CD4-positive, alpha-beta memory T cell (primary cell): Measurements from ENCODE around the gene HBZ. TPM values are rescaled to one million over a fixed set of nuclear protein-coding genes. Genes with fewer than 3 reads are reported as not detected.
"Not testable (repeated sequence)": the region's sequence is repeated elsewhere in the genome, so short reads cannot be mapped to it uniquely, and the experiment has no call there.

Experiments
- CTCF ChIA-PET: fragments of 350-600 bp; sonication (Branson Sonifier 250); formaldehyde crosslinking; loops from one replicate; lab custom pipeline; 2021; ENCODE audit warnings: inconsistent platforms; ENCODE audit not compliant: partially characterized antibody; lab: Charles Lee
- POLR2A ChIA-PET: fragments of 350-600 bp; sonication (Branson Sonifier 250); formaldehyde crosslinking; loops from one replicate; lab custom pipeline; 2021; ENCODE audit not compliant: partially characterized antibody; lab: Charles Lee
- DNase-seq, 5 donors: peaks; one replicate each; pipeline versions ENCODE4 v3.0.0 to v3.0.0-alpha.2; 2020 to 2022; ENCODE audit warnings: mixed read lengths in 1 of 5
- H3K27ac ChIP-seq: one replicate; pipeline ENCODE4 v1.7.0; 2013; ENCODE audit warnings: low read depth, low read length
- H3K27me3 ChIP-seq: 2 replicates; pipeline ENCODE4 v1.7.0; 2013; ENCODE audit warnings: mild to moderate bottlenecking, low read length, moderate library complexity; ENCODE audit not compliant: insufficient read depth
- H3K36me3 ChIP-seq: 2 replicates; pipeline ENCODE4 v1.7.0; 2013; ENCODE audit warnings: mild to moderate bottlenecking, low read length, moderate library complexity; ENCODE audit not compliant: insufficient read depth
- H3K4me1 ChIP-seq: 2 replicates; pipeline ENCODE4 v1.7.0; 2013; ENCODE audit warnings: mild to moderate bottlenecking, low read length, moderate library complexity; ENCODE audit not compliant: insufficient read depth
- H3K4me3 ChIP-seq, 2 donors: one replicate each; pipeline ENCODE4 v1.7.0; 2013; ENCODE audit warnings: low read length in 2 of 2, mild to moderate bottlenecking in 1 of 2
- H3K9me3 ChIP-seq, 2 donors: one replicate each; pipeline ENCODE4 v1.7.0; 2013; ENCODE audit warnings: low read length in 2 of 2, control low read depth in 1 of 2; ENCODE audit not compliant: control insufficient read depth in 1 of 2
- H3K27ac Mint-ChIP-seq, 7 donors: one replicate each; pipeline ENCODE4 v1.8.0; 2020 to 2021; ENCODE audit warnings: mixed read lengths in 7 of 7, mild to moderate bottlenecking in 6 of 7, inconsistent platforms in 3 of 7, moderate library complexity in 3 of 7
- H3K27me3 Mint-ChIP-seq, 2 donors: one replicate each; pipeline ENCODE4 v1.8.0; 2020 to 2021; ENCODE audit warnings: mixed read lengths in 2 of 2
- H3K36me3 Mint-ChIP-seq, 2 donors: one replicate each; pipeline ENCODE4 v1.8.0; 2020 to 2021; ENCODE audit warnings: mixed read lengths in 2 of 2, inconsistent platforms in 1 of 2, mild to moderate bottlenecking in 1 of 2
- H3K4me1 Mint-ChIP-seq, 4 donors: one replicate each; pipeline ENCODE4 v1.8.0; 2020 to 2021; ENCODE audit warnings: mixed read lengths in 4 of 4, mild to moderate bottlenecking in 1 of 4
- H3K4me3 Mint-ChIP-seq, 8 donors: one replicate each; pipeline ENCODE4 v1.8.0; 2020 to 2021; ENCODE audit warnings: mixed read lengths in 8 of 8, mild to moderate bottlenecking in 7 of 8, moderate library complexity in 6 of 8, inconsistent platforms in 3 of 8
- H3K9me3 Mint-ChIP-seq, 8 donors: one replicate each; pipeline ENCODE4 v1.8.0; 2020 to 2021; ENCODE audit warnings: mixed read lengths in 8 of 8, mild to moderate bottlenecking in 5 of 8, inconsistent platforms in 3 of 8, moderate library complexity in 1 of 8
- intact Hi-C: fragments of 100-400 bp; cut with micrococcal nuclease; formaldehyde crosslinking; loops from one replicate; pipeline ENCODE4 v1.15.1; 2023
- polyA plus RNA-seq, 2 donors: library from polyadenylated mRNA; unstranded; fragments of 300-500 nt; fragmentation: Illumina TruSeq; gene quantifications; one replicate each; pipeline ENCODE4 v1.2.3, GENCODE V29; 2021
- total RNA-seq, 2 experiments: library from RNA; stranded (reverse); gene quantifications; one replicate each; pipeline ENCODE4 v1.2.3, GENCODE V29; 2021

HBZ gene
- total and polyA plus RNA-seq, 4 experiments from 2014 or later: not detected

- intact Hi-C loops: no loop called here
- no peak overlapping the region for H3K27ac Mint-ChIP-seq
- H3K4me1 Mint-ChIP-seq: no peaks in the 10 kb centered on the region
- CTCF ChIA-PET: no interaction called here
- Histone ChIP-seq H3K9me3 (no peaks in the 10 kb centered on the region), H3K36me3 (peaks cover 43% of the 10 kb centered on the region), H3K4me1 (no peaks in the 10 kb centered on the region), H3K27ac (no peak overlapping the region), H3K4me3 (no peak overlapping the region), H3K27me3 (no peaks in the 10 kb centered on the region)
- POLR2A ChIA-PET: no interaction called here
- H3K4me3 Mint-ChIP-seq: no peak overlapping the region
- no peaks in the 10 kb centered on the region for H3K9me3 Mint-ChIP-seq
- no peaks in the 10 kb centered on the region for H3K27me3 Mint-ChIP-seq
- H3K36me3 Mint-ChIP-seq: peaks cover 32 to 54% of the 10 kb centered on the region in 2 donors
- DNase-seq: no peak
Measured at GRCh38 chr16:200388-200787, 47.9 kb downstream of the HBZ start.

- DNase-seq: no peak
- ChIA-PET POLR2A (no interaction called here), CTCF (no interaction called here)
- Histone ChIP-seq H3K27ac (no peak overlapping the region), H3K4me3 (no peak overlapping the region), H3K27me3 (no peaks in the 10 kb centered on the region), H3K9me3 (no peaks in the 10 kb centered on the region), H3K36me3 (peaks cover 51% of the 10 kb centered on the region), H3K4me1 (no peaks in the 10 kb centered on the region)
- intact Hi-C loops: no loop called here
- peaks cover 45 to 57% of the 10 kb centered on the region in 2 donors for H3K36me3 Mint-ChIP-seq
- H3K27me3 Mint-ChIP-seq: no peaks in the 10 kb centered on the region
- H3K4me3 Mint-ChIP-seq: no peak overlapping the region
- no peak overlapping the region for H3K27ac Mint-ChIP-seq
- H3K4me1 Mint-ChIP-seq: peaks cover 0 to 3% (median under 1%) of the 10 kb centered on the region in 4 donors
- no peaks in the 10 kb centered on the region for H3K9me3 Mint-ChIP-seq
Measured at GRCh38 chr16:203246-203645, 50.8 kb downstream of the HBZ start.

GRCh38 chr16:204046-204445 lies 51.6 kb downstream of the HBZ start:
- POLR2A ChIA-PET, CTCF ChIA-PET: not testable (repeated sequence)

More at GRCh38 chr16:204046-204445, 51.6 kb downstream of the HBZ start:
- H3K9me3 Mint-ChIP-seq, H3K27ac ChIP-seq, H3K4me3 ChIP-seq, H3K9me3 ChIP-seq, intact Hi-C loops, H3K27ac Mint-ChIP-seq, H3K27me3 Mint-ChIP-seq, H3K27me3 ChIP-seq, DNase-seq, H3K4me1 Mint-ChIP-seq, H3K4me1 ChIP-seq, H3K4me3 Mint-ChIP-seq: not testable (repeated sequence)
- peaks cover 41 to 57% of the 10 kb centered on the region in 2 donors for H3K36me3 Mint-ChIP-seq
- peaks cover 47% of the 10 kb centered on the region for H3K36me3 ChIP-seq

Other genes starting within 250 kb of the HBZ start
- gene POLR3K, start 99.0 kb upstream of the HBZ start, total RNA-seq: 10 to 100 TPM; 19.9 to 21.7 TPM
- 10 to 100 TPM; 41.5 to 43.1 TPM for gene POLR3K, start 99.0 kb upstream of the HBZ start, polyA plus RNA-seq
- gene SNRNP25, start 98.8 kb upstream of the HBZ start, total RNA-seq: 10 to 100 TPM in 1 of 2 experiments, 1 to 10 TPM in 1; 10.0 to 10.2 TPM
- gene SNRNP25, start 98.8 kb upstream of the HBZ start, polyA plus RNA-seq: 10 to 100 TPM; 12.5 to 20.1 TPM
- not detected for gene RHBDF1, start 80.0 kb upstream of the HBZ start, total RNA-seq
- gene RHBDF1, start 80.0 kb upstream of the HBZ start, polyA plus RNA-seq: not detected
- 10 to 100 TPM; 30.7 TPM for gene MPG, start 74.4 kb upstream of the HBZ start, total RNA-seq
- 10 to 100 TPM; 58.1 to 82.6 TPM for gene MPG, start 74.4 kb upstream of the HBZ start, polyA plus RNA-seq
- 10 to 100 TPM; 38.6 to 40.5 TPM for gene NPRL3, start 14.0 kb upstream of the HBZ start, total RNA-seq
- 10 to 100 TPM in 1 of 2 donors, 1 to 10 TPM in 1; 9.0 to 15.2 TPM for gene NPRL3, start 14.0 kb upstream of the HBZ start, polyA plus RNA-seq
- not detected for gene HBM, start 13.3 kb downstream of the HBZ start, total RNA-seq
- gene HBM, start 13.3 kb downstream of the HBZ start, polyA plus RNA-seq: not detected
- under 1 TPM in 1 of 2 experiments, not detected in 1; 0.75 TPM for gene HBA2, start 20.2 kb downstream of the HBZ start, total RNA-seq
- 1 to 10 TPM in 1 of 2 donors, under 1 TPM in 1; 0.83 to 1.1 TPM for gene HBA2, start 20.2 kb downstream of the HBZ start, polyA plus RNA-seq
- under 1 TPM in 1 of 2 experiments, not detected in 1; 0.76 TPM for gene HBA1, start 24.0 kb downstream of the HBZ start, total RNA-seq
- gene HBA1, start 24.0 kb downstream of the HBZ start, polyA plus RNA-seq: not detected
- gene HBQ1, start 27.8 kb downstream of the HBZ start, total RNA-seq: not detected
- gene HBQ1, start 27.8 kb downstream of the HBZ start, polyA plus RNA-seq: not detected
- 100 to 1,000 TPM; 147 to 157 TPM for gene LUC7L, start 76.8 kb downstream of the HBZ start, total RNA-seq
- 10 to 100 TPM in 1 of 2 donors, 1 to 10 TPM in 1; 5.1 to 12.9 TPM for gene LUC7L, start 76.8 kb downstream of the HBZ start, polyA plus RNA-seq
- gene FAM234A, start 82.2 kb downstream of the HBZ start, total RNA-seq: 10 to 100 TPM; 34.8 to 41.1 TPM
- gene FAM234A, start 82.2 kb downstream of the HBZ start, polyA plus RNA-seq: 10 to 100 TPM; 18.2 to 35.1 TPM
- gene RGS11, start 123.3 kb downstream of the HBZ start, total RNA-seq: under 1 TPM in 1 of 2 experiments, not detected in 1; 0.44 TPM
- gene RGS11, start 123.3 kb downstream of the HBZ start, polyA plus RNA-seq: not detected
- gene ARHGDIG, start 127.9 kb downstream of the HBZ start, total RNA-seq: under 1 TPM in 1 of 2 experiments, not detected in 1; 0.96 TPM
- not detected for gene ARHGDIG, start 127.9 kb downstream of the HBZ start, polyA plus RNA-seq
- gene PDIA2, start 130.5 kb downstream of the HBZ start, total RNA-seq: not detected
- not detected for gene PDIA2, start 130.5 kb downstream of the HBZ start, polyA plus RNA-seq
- 10 to 100 TPM; 40.3 to 43.0 TPM for gene AXIN1, start 200.1 kb downstream of the HBZ start, total RNA-seq
- 1 to 10 TPM in 1 of 2 donors, under 1 TPM in 1; 0.67 to 6.0 TPM for gene AXIN1, start 200.1 kb downstream of the HBZ start, polyA plus RNA-seq
- gene MRPL28, start 217.9 kb downstream of the HBZ start, total RNA-seq: 10 to 100 TPM; 27.9 to 29.2 TPM
- gene MRPL28, start 217.9 kb downstream of the HBZ start, polyA plus RNA-seq: 10 to 100 TPM; 58.6 to 59.2 TPM
- 10 to 100 TPM; 72.2 to 73.5 TPM for gene PGAP6, start 229.3 kb downstream of the HBZ start, total RNA-seq
- gene PGAP6, start 229.3 kb downstream of the HBZ start, polyA plus RNA-seq: 10 to 100 TPM; 22.7 to 40.5 TPM
- 10 to 100 TPM; 34.9 to 35.4 TPM for gene NME4, start 244.6 kb downstream of the HBZ start, total RNA-seq
- 10 to 100 TPM; 54.4 to 61.7 TPM for gene NME4, start 244.6 kb downstream of the HBZ start, polyA plus RNA-seq
- gene DECR2, start 249.2 kb downstream of the HBZ start, total RNA-seq: 1 to 10 TPM; 5.1 to 7.3 TPM
- 1 to 10 TPM; 3.4 to 4.1 TPM for gene DECR2, start 249.2 kb downstream of the HBZ start, polyA plus RNA-seq